Posterior cingulate gyrus (tissue), 11 donors: ENCODE data around the gene PEMT.

Experiments
- DNase-seq, 10 donors: peaks; one replicate each; pipeline versions ENCODE4 v3.0.0 to v3.0.0-alpha.2; 2020 to 2021; ENCODE audit warnings: mixed read lengths in 3 of 10
- intact Hi-C: fragments of 100-400 bp; cut with DNase I; formaldehyde crosslinking; loops from one replicate; pipeline ENCODE4 v1.15.1; 2023

Gene PEMT

DNA sequence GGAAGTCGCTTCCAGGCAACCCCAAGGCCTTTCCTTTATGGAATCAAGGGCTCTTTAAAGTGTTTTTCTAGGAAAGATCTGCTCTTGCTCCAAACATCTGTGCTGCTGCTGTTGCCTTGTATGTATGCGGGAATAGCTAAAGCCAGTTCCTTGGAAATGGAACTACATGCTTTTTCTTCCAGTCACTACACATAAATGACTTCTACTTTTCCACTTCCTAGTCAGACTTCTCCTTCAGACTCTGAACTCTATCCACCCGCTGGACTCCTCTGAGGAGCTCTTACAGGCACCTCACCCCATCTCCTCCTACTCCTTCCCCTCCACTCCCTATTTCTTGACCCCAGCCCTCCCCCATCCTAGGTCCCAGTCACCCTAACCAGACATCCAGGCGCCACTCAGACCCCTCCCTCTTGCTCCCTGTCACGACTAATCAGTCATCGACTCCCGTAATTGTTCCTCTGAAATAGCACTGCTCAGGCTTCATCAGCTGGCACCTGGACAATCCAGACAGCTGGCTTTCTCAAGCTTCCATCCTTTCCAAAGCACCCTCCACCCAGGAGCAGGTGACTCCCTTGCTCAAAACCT, 15.0 kb upstream of the PEMT start:
- peak in 1 of 10 donors; percentile 29 for DNase-seq
- intact Hi-C loops = no loop called here

DNA sequence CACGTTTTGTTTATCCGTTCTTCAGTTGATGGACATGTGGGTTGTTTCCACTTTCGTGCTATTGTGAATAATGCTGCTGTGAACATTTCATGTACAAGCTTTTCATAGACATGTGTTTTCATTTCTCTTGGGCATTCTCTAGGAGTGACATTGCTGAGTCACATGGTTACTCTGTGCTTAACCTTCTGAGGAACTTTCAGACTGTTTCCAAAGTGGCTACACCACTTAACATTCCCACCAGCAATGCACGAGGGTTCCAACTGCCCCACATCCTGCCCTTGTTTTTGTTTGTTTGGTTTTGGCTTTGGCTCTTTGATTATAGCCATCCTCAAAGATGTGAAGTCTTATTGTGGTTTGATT, 14.2 kb upstream of the PEMT start:
- intact Hi-C loops = no loop called here
- DNase-seq = no peak

GRCh38 chr17:17605083-17605728, 13.7 kb upstream of the PEMT start:
- DNase-seq = peak in 1 of 10 donors; percentile 33
- intact Hi-C loops = no loop called here

DNA sequence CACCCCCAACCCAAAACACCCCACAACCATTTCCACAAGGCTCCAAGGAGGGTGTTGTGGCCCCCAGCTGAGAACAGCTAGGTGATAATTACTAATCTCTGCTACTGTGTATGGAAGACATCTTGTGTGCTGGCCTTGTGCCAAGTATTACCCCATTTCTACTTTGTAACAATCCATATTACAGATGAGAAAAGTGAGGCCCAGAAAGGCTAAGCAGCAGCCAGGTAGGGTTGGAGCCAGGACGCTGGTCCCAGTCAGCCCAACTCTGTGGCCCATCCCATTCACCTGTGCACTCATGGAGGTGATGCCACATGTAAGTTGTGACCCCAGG, 12.4 kb upstream of the PEMT start:
- DNase-seq = peak in 1 of 10 donors; percentile 22
- intact Hi-C loops = no loop called here

- peak in 1 of 10 donors; percentile 68 for DNase-seq
- intact Hi-C loops = no loop called here
Observed at GRCh38 chr17:17603178-17603894, 11.8 kb upstream of the PEMT start.

DNA sequence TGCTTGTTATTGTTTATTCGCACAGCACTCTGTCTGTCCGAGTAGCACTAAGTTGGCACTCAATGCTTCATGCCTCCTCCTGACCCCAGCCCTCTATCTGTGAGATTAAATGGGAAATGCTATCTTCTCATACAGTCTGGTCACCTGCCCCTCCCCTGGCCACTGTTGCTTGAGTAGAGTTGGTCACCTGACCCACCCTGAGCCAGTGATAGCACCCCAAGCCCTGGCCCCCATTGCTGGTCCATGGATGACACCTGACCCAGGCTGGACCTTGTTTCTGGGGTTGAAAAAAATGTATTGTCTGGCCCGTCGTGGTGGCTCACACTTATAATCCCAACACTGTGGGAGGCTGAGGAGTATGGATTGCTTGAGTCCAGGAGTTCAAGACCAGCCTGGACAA, 8.5 kb upstream of the PEMT start:
- intact Hi-C loops = no loop called here

DNA sequence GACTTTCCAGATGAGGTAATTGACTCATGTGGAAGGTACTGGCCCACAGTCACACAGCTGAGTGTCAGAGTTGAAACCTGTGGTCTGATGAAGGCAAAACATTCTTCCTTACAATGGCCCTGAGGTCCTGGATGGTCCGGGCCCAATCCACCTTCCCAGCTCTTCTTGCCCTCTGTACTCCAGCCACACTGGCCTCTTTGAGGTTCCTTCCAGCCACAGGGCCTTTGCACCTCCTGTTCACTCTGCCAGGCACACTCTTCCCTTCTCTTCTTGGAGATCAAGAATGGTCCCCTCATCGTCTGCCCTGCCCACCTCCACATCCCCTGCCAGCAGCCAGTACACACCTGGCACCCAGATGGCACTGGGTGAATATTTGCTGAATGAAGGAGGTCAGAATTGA, 6.5 kb upstream of the PEMT start:
- peak in 2 of 10 donors; percentile 21 to 27 for DNase-seq
- intact Hi-C loops = no loop called here

More for the DNA sequence above, 8.5 kb upstream of the PEMT start:
- peak in 2 of 10 donors; percentile 36 to 50 for DNase-seq

- DNase-seq = peak in 2 of 10 donors; percentile 46 to 47
- intact Hi-C loops = no loop called here
Observed at GRCh38 chr17:17595755-17596154, 4.2 kb upstream of the PEMT start.

GRCh38 chr17:17593222-17593620, 1.7 kb upstream of the PEMT start:
- intact Hi-C loops = no loop called here
- peak in 2 of 10 donors; percentile 63 to 73 for DNase-seq

- intact Hi-C loops = loop anchor here (1.0 kb wide), 1 partner anchor 95 kb away; the partner anchor contains the start of gene RASD1
- peak in 2 of 10 donors; percentile 55 to 77 for DNase-seq
Observed at GRCh38 chr17:17590883-17591354, 589 bp downstream of the PEMT start.

GRCh38 chr17:17590141-17590751, 1.3 kb downstream of the PEMT start:
- intact Hi-C loops = no loop called here
- peak in 1 of 10 donors; percentile 44 for DNase-seq

DNA sequence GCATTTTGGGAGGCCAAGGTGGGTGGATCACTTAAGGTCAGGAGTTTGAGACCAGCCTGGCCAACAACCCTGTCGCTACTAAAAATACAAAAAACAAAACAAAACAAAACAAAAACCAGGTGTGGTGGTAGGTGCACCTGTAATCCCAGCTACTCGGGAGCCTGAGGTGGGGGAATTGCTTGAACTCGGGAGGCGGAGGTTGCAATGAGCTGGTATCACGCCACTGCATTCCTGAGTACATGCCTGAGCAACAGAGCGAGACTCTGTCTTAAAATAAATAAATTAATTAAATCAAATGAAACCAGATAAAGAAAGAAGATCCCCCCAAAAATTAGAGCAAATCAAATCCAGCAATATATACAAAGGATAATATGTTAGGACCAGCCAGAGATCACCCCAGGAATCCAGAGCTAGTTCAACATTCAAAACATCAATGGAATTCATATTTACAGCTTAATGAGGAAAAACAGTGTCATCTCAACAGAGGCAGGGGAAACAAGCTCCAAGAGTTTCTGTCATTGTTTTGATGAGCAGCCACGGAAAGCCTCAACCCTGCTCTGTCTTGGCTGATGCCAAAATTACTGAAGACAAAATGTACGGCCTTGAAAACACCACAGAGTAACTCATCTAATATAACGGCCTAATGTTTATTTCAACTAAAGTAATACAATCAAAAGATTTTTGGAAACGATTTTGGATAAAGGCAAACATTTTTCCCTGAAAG, 3.7 kb downstream of the PEMT start:
- intact Hi-C loops = no loop called here
- DNase-seq = no peak

GRCh38 chr17:17582372-17582771, 9.1 kb downstream of the PEMT start:
- DNase-seq = no peak
- intact Hi-C loops = no loop called here

DNA sequence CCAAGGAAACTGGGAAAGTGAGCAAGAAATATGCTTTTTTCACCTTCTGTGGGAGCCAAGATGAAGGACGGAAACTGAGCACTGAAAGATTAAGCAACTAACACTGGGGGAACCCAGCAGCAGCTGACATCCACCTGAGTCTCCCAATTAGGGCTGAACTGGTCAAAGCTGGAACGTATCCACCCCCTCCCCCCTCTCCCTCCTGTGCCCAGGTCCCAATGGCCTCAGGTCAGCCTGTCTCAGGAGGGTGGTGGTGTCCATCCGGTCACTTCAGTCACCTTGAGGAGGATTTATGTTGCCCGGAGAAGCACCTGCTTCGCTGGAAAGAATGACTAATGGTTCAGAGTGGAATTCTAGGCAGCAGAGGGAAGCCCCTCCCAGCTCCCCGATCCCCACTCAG, 10.0 kb downstream of the PEMT start:
- intact Hi-C loops = no loop called here
- DNase-seq = no peak

- DNase-seq = no peak
Observed at GRCh38 chr17:17580662-17581470, 10.6 kb downstream of the PEMT start.

GRCh38 chr17:17579691-17580090, 11.8 kb downstream of the PEMT start:
- intact Hi-C loops = no loop called here
- no peak for DNase-seq

More at GRCh38 chr17:17580662-17581470, 10.6 kb downstream of the PEMT start:
- intact Hi-C loops = no loop called here

- no peak for DNase-seq
- intact Hi-C loops = no loop called here
Observed at GRCh38 chr17:17577373-17577772, 14.1 kb downstream of the PEMT start.

DNA sequence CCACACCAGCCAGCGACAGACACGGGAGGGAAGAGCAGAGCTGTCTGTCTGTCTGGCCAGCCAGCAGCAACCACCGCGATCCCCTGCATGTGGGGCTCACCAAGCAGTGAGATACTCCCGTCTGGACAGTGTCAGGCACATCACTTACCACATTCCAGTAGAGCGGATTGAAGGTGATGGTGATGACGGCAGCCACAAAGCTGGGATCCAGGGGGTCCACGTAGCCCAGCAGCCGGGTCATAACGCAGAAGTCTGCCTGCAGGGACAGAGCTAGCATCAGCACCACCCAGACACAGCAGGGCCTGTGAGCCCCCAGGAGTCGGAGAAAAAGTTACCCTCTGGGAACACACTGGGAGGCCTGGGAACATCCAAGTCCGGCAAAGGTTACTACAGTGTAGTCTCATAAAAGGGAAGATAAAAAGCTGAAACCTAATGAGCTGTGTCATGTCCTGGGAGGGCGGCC, 14.7 kb downstream of the PEMT start:
- DNase-seq = no peak
- intact Hi-C loops = no loop called here

DNA sequence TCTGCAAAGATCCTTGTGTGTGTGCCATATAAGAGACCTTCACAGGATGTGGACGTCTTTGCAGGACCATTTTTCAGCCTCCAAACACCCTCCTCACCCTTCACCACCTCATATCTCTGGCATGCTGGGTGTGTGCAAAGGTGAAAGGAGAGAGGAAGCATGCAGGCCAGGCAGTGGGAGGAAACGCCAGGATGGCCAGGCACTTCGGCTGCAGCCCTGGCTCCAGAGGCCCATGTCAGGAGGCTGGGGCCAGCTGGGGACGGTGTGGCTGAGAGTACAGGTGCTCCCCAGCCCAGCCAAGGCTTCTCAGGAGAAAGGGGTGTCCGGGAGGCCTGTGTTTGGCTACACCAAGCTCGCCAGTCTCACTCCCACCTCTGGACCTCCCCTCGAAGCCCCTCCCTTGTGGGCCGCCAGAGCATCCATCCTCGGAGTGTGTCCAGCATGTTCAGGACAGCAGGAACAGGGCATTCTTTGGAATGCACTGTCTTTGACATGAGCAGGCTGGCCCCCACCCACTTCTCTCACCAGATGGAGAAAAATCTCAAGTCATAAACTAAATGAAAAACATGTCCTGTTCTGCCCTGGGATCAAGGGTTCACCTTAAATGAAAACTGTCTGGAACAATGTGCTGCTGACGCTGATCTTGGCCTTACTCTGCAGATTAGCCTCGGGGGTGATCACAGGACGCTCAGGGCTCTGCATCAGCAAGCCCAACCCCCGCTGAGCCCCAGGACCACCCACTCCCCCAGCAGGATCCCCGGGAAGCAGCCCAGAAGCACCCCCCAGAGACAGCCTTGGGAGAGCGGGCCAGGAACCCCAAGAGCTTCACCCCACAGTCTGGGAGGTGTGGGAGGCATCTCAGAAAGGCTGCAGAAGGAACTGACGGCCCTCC, 15.9 kb downstream of the PEMT start:
- DNase-seq = no peak
- intact Hi-C loops = no loop called here
